DMS 273 (cell line): Measurements from ENCODE around the gene FAM124A.
A peak's percentile ranks its signal among the peaks of the same experiment; 100 is the strongest.

Source experiments
- DNase-seq: peaks from one replicate; lab custom pipeline; 2025; ENCODE audit not compliant: unreplicated experiment; lab: John Stamatoyannopoulos, UW

Gene FAM124A

DNA sequence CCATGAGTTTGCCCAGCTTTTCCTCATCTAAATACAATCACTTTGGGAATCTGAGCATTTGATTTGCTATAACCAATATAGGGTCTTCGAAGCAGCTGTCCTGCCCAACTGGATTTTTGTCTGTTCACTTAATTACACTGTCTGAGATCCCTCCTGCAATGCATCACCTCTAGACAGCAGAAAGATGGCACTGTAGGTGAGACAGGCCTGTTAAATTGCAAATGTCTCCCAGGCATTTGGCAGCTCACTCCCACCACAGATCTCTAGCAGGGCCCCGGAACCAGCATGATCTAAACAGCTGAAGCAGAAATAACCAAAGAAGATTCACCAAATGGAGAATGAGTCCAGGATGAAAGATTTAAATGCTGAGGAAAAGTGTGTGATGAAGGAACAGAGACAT is 75.4 kb downstream of the FAM124A start:
- DNase-seq: no peak

DNA sequence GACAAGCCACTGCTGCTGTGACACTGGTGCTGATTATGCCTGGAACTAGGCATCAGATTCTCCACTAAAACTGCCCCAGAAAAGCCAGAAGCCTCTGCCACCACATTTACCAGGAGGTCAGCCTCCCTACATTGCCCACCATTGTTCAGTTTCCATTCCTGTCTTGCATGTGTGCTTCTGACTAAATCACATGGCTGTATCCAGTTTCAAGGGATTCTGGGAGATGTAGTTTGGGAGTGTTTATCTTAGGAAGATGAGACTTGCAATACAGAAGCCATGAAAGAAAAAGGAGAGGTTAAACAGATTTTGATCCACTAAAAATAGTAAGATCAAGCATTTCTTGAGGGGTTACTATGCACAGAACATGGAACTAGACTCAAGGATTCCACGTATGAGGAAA is 76.6 kb downstream of the FAM124A start:
- peak; percentile 2 for DNase-seq

DNA sequence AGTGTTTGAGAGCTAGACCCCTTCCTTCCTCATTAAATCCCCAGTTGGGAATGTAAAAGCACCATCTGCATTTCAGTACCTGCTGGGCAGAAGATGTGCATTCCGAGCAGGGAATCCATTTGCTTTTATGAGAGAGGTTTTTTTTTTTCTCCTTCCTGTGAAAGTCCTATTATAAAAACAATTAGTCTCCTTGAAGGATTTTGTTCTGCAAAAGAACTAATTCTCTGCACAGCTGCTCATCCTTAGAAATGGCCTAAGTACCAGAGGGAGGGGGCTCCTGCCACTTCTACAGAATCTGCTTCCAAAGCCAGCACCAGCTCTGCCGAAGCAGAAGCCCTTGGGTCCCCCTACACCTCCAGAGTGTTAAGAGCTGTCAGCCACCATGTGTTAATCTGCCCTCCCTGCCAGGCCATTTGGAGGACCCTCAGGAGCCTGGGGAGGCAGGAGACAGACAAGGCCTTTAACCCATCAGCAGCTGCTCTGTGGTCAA is 80.9 kb downstream of the FAM124A start:
- no peak for DNase-seq

DNA sequence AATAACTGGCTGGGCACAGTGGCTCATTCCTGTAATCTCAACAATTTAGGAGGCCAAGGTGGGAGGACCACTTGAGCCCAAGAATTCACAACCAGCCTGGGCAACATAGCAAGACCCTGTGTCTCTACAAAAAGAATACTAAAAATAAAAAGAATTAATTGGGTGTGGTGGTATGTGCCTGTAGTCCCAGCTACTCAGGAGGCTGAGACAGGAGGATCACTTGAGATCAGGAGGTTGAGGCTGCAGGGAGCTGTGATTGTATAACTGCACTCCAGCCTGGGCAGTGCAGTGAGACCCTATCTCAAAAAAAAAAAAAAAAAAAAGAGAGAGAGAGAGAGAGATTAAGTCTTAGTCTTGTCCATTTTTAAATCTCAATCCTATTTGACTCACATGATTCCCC is 81.7 kb downstream of the FAM124A start:
- DNase-seq: no peak

DNA sequence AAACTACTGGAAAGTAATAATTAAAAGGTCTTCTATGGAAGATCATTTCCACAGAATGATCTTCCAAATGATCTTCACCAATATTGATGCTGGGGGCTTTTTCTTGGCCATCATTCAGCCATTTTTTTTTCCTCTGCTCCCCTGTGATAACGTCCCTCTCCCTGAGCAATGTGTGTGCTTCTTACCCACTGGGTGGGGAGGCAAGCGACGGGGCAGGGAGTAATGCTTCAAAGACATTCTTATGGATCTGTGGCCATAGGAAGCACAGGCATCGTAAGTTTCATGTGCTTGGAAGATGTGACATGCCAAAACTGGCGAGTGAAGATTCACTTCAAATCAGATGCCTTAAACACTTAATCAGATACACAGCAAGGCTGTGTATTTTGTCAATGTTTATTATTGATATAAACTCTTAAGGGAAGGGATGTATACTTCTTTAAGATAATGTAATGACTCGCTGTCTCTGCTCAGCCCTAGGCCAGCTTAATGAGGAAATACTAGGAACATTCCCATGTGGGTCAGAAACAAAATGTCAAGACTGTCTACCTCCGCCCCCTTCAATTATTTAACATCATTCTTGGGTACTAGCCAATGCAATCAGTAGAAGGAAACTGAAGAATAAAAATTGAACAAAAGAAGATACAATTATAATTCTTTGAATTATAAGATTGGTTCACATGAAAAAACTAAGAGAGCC is 83.2 kb downstream of the FAM124A start:
- DNase-seq: no peak

DNA sequence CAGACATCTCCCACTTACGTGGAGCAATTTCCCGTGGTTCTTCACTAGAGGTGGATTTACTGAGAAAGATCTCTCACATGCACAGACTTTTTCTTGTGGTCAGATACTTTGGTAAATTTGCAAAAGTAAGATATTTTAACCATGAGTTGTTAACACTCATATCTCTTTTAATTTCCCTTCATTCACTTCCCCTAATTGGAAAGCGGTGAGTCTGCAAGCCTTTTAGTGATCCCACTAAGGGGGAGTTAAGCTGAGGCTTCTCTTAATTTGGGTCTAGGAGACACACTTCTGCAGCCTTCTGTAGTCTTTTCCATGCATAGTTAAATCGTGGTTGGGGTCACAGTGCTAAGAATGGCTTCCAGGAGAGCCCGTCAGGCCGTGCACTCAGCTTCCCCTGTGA is 86.6 kb downstream of the FAM124A start:
- no peak for DNase-seq

DNA sequence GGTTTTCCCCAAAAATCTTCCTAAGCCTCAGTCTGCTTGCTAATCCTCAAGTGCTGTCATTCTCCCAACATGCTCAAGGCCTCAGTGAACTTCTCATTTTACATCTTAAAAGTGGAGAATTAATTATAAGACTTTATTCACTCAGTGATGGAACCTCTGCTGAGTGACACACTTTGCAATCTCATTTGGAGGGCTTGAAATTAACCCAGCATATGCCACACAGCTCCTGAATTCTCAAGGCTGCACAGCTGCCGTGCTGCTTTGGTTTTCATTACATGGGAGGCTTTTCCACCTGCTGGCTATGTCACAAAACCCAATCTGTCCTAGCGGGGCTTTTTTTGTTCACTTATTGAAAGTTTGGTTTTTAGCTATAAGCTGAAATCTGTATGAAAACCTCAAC is 89.0 kb downstream of the FAM124A start:
- peak; percentile 60 for DNase-seq

DNA sequence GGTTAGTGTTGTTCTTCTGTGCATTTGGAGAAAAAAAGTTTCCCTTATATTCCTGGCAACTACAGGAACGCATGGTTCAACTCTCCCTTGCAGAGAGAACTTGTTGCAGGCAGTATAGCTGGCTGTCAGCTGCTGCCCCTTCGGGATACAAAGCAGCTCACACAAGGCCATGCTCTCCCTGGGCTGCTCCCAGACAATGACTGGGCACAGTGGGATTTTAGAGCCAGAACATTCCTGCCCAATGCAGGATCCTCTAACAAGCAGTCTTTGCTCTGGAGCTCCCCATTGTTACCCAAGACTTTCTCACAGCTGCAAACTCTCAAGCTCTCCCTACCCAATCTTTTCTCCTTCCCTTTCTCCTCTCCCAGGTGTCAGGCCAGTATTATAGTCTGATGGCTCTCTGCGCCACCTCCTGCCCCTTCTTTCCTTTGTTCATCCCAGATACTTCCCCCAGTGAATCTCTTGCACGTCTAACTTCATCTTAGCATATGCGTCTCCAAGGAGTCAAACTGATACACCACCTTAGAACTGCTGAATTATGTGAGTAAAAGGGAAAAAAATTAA is 89.8 kb downstream of the FAM124A start:
- no peak for DNase-seq

DNA sequence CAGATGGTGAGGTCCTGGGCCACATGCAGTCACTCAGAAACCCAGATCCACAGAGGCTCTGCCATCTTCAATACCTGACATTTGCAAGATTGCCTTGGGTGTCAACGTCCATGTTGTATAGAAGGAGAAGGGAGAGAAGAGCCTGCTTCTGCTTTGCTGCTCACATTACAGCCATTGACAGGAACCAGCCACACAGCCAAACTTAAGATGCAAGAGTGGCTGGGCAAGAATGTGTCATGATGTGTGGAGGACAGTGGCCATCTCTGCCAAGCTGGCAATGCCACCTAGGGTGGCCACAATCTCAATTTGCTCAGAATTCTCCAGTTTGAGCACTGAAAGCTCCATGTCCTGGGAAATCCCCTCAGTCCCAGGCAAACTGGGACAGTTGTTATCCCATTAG is 91.4 kb downstream of the FAM124A start:
- no peak for DNase-seq

DNA sequence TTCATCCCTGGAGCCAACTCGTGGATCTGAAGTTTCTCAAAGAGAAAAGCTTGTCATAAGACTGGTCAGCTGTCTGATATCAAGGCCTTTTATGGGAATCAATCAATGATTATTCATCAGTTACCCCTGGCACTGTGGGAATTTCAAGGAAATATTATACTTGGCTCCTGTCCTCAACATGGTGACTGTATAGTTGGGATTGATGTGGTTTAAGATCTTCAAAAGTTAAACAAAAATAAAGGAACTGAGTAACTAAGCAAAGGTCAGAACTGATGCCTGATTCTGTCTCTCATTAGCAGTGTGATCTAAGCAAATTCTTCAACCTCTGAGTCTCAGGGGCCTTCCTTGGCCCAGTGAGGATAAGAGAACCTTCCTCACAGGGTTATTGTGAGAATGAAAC is 95.1 kb downstream of the FAM124A start:
- DNase-seq: no peak

DNA sequence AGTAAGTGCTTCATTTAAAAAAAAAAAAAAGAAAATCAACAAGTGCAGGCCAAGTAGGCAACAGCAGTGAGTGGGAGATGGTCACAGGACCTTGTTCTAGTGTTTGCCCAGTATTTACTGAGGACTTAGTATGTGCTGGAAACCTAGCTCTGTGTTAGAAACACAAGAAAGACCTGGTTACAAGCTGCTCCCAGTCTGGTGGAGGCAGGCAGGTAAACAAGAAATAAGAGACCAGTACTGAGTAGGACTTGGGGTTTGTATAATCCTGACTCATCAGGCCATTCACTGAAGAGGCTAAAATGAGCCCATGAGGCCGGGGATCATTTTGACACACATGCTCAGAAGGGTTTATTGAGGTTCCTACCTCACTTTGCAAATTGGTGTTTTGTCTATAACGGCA is 95.8 kb downstream of the FAM124A start:
- no peak for DNase-seq

DNA sequence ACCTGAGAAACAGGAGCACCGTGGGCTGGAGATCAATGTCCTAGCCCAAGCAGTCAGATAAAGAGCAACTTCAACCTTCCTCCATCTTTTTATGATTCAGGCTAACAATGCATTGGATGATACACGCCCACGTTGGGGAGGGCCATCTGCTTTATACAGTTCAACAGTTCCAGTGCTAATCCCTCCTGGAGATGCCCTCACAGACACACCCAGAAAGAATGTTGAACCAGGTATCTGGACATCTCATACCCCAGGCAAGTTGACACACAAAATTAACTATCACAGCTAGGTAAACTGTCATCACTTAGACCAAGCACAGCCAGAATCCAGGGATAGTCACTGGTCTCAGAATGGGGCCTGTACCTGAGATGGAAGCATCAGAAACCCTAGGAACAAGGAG is 96.7 kb downstream of the FAM124A start:
- no peak for DNase-seq

DNA sequence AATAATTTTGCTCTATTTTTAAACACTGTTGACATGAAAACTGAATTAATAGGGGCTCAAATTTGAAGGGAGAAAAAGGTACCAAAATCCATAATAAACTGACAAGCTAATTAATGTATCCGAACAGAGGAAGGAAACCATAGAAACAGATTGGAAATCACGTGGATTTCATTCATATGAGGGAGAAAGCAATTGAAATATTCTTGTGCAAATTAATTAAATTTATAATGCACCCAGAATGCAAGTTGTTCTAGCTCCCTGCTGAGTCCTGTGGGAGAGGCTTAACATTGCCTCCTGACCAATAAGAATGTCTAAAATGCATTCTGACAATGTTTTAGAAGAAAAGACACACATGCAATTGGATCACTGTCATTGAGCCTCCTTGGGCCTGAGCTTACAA is 99.6 kb downstream of the FAM124A start:
- DNase-seq: no peak

DNA sequence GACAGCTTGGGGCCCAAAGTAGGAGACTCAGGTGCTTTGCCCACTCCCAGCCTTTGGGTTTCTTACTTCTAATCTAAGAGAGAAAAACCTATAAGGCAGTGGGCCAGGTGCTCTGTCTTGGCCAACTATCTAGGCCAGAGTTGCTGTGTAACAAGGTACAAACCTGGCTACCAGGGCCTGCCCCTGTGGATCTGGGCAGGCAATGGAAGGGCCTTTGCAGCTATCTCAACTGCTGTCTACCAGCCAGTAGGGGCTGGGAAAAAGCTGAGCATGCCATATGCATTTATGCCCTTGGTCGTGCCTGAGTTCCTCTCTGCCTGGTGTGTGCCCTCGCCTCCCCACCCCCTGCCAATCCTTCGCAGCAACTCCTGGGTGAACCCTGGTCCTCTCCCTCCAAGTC is 100.6 kb downstream of the FAM124A start:
- peak; percentile 11 for DNase-seq

DNA sequence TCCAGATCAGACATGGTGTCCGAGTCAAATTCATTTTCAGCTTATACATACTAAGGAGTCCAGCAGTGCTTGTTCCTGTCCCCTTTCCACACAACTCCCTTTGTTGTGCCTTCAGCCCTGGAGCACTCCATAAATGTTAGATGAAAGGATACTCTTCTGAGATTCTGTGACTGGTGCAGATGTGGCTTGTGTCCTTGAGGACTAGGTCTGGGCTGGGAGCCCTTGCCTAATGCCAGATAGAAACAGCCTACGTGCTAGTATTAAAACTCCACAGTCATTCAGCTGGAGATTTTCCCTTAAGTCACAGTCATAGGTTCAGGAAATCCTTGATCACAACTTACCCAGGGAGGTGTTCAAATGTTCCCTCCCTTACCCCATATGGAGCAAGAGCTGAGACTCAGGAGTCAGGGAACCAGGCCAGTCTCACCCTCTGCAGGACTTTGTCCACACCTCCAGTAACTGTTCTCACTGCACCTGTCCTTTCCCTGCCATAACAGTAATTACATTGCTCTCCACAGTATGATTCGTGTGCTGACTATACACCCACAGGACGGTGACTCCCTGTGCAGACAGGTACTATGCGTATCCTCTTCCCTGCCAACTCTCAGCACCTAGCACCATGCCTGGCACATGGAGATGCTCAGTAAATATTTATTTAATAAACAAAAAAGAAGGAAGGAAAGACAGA is 101.8 kb downstream of the FAM124A start:
- no peak for DNase-seq

DNA sequence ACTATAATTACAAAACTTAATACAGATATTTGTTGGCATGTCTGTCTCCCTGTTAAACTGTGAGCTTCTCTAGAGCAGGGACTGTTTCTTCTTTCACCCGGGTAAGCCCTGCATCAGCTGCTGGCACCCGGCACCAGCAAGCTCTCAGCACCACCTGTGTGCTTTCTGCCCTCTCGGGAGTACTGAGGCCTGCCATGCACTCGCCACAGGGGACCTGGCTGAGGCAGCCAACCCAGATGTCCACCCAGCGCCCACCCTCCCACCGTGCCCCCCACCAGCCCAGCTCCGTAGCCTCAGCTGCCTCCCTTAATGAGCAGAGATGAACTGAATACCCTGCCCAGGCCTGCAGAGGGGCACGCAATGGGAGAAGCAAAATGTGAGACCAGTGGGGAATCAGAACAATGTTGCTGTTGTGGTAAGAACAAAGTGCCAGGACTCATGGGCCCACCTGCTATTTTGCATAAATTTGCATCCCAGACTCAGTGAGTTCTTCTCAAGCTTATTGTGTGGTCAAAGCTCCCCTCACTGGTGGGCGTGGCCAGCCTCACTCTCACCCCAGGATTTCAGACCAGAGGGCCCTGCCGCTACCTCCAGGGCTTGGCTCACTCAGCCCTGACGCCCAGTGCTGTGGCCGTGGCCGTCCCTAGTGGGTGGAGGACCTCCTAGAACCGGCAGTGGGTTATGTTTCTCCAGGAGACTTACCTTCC is 102.7 kb downstream of the FAM124A start:
- no peak for DNase-seq

DNA sequence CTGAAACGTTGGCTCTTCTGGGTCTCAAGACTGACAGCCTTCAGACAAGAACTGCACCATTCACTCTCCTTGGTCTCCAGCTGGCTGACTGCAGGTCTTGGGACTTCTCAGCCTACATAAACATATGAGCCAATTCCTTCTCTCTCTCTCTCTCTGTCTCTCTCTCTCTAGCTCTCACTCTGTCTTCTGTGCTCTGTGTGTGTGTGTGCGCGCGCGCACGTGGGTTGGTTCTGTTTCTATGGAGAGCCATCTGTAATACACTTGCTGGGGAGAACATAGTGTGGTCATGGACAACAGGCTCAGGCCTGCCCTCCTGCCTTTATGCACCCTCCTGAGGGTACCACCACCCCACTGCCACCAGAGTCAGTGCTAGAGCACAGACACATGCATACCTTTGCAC is 103.6 kb downstream of the FAM124A start:
- DNase-seq: no peak

DNA sequence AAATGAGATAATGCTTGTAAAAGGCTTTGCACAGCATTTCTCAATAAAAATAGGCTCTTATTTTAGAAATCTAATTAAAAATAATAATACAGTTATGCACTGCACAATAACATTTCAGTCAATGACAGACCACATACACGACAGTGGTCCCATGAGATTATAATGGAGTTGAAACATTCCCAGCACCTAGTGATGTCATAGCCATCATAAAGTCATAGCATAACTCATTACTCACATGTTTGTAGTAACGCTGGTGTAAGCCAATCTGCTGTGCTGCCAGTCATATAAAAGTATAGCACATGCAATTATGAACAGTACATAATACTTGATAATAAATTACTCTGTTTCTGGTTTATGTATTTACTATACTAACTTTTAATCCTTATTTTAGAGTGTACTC is 104.6 kb downstream of the FAM124A start:
- no peak for DNase-seq

DNA sequence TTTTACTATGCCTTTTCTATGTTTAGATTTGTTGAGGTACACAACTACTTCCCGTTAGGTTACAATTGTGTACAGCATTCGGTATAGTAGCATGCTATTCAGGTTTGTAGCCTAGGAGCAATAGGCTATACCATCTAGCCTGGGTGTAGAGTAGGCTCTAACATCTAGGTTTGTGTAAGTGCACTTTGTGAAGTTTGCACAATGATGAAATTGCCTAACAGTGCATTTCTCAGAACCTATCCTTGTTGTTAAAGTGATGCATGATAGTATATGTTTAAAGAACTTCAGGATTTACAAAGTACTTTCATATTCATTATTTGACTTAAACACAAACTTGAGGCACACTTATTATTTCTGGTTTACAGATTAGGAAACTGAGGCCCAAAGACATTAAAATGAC is 105.8 kb downstream of the FAM124A start:
- no peak for DNase-seq

DNA sequence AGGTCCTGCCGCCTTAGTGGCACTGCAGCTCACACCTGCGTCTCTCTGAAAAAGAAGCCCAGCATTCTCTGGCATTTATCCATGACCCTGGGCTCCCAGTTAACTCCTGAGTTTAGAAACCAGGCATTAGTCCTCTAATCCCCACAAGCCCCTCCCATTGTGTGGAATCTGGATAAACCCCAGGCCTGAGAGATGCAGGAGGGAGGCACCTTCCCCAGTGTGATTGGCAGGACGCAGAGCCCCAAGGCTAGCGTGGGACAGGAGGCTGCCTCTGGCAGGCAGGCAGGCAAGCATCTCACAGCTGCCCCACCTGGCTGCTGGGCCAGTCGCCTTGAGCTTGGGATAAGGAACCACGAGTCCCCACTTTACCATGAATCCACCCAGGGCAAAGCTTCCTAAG is 106.3 kb downstream of the FAM124A start:
- no peak for DNase-seq

DNA sequence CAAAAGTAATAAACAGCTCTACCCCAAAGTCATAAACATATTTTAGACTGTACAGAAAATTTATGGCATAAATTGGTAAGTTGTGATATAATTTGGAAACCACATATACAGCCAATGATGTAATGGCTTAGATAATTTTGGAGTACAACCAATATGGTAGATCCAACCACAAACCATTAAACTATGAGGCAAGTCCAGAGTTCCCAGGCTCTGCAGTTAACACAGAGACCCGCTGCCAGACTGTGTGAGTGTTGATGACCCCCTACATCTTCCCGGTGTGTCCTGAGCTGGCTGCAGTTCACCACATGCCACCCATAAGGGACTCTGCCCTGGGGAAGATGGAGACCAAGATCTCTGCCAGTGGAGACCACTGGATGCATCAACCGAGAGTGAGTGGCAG is 107.4 kb downstream of the FAM124A start:
- DNase-seq: no peak

DNA sequence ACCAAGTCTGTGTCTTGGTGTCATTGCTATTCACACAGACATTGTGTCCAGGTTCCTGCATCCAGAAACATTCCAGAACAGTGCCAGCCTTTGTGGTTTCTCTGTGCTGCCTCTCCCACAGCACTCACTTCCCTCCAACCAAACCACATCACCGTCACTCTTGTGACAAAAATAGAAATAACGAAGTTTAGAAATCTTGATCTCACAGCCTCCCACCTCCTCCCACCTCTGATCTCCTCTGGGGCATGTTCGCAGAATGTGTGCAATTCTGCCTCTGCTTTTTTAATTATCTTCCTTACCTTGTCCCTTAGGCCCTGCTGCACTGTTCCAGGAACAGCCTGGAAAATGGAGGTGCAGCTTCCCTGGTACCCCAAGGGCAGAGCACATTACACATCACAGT is 108.6 kb downstream of the FAM124A start:
- no peak for DNase-seq
